HEK293 (cell line): Measurements from ENCODE around the gene STPG3.

Experiments used
- FEZF1 ChIP-seq: fragments of 450-650 bp; formaldehyde crosslinking; IDR thresholded peaks from 2 replicates; pipeline ENCODE4 v1.5.1; 2016; ENCODE audit warnings: missing biosample characterization, missing genetic modification characterization
- HOXC10 ChIP-seq: sonication (generic); formaldehyde crosslinking; IDR thresholded peaks from 2 replicates; pipeline ENCODE4 v1.8.1; 2023; ENCODE audit warnings: mild to moderate bottlenecking, missing genetic modification reagents
- KLF1 ChIP-seq: fragments of 450-650 bp; formaldehyde crosslinking; IDR thresholded peaks from 2 replicates; pipeline ENCODE4 v1.5.1; 2016; ENCODE audit warnings: missing biosample characterization, missing genetic modification characterization
- KLF7 ChIP-seq: fragments of 450-650 bp; formaldehyde crosslinking; IDR thresholded peaks from 2 replicates; pipeline ENCODE4 v1.5.1; 2016; ENCODE audit warnings: missing biosample characterization, missing genetic modification characterization, borderline replicate concordance
- KLF9 ChIP-seq: fragments of 450-650 bp; formaldehyde crosslinking; IDR thresholded peaks from 2 replicates; pipeline ENCODE4 v1.5.1; 2016; ENCODE audit warnings: missing biosample characterization, missing genetic modification characterization, low read depth
- SALL2 ChIP-seq: fragments of 450-650 bp; formaldehyde crosslinking; IDR thresholded peaks from 2 replicates; pipeline ENCODE4 v1.5.0; 2017; ENCODE audit warnings: missing biosample characterization, mild to moderate bottlenecking, missing genetic modification characterization, borderline replicate concordance
- TCF7L2 ChIP-seq: IDR thresholded peaks from 2 replicates; pipeline ENCODE4 v1.6.1; 2011; ENCODE audit warnings: low read depth, mild to moderate bottlenecking, inconsistent platforms, low read length, moderate library complexity, borderline replicate concordance
- TRIM28 ChIP-seq: IDR thresholded peaks from 2 replicates; pipeline ENCODE4 v1.6.1; 2011; ENCODE audit warnings: low read length, control low read depth, borderline replicate concordance
- ZBTB17 ChIP-seq: fragments of 450-650 bp; formaldehyde crosslinking; IDR thresholded peaks from 2 replicates; pipeline ENCODE4 v1.5.1; 2016; ENCODE audit warnings: missing biosample characterization, missing genetic modification characterization
- ZNF138 ChIP-seq: fragments of 450-650 bp; formaldehyde crosslinking; IDR thresholded peaks from 2 replicates; pipeline ENCODE4 v1.5.1; 2016; ENCODE audit warnings: missing biosample characterization, missing genetic modification characterization, borderline replicate concordance
- ZNF146 ChIP-seq: fragments of 450-650 bp; formaldehyde crosslinking; IDR thresholded peaks from 2 replicates; pipeline ENCODE4 v1.5.1; 2016; ENCODE audit warnings: missing biosample characterization, missing genetic modification characterization
- ZNF157 ChIP-seq: fragments of 450-650 bp; formaldehyde crosslinking; IDR thresholded peaks from 2 replicates; pipeline ENCODE4 v1.5.1; 2016; ENCODE audit warnings: missing biosample characterization, missing genetic modification characterization
- ZNF274 ChIP-seq, 2 experiments: fragments of 200-500 bp in 1 of 2; fragments of 450-650 bp in 1 of 2; sonication (Bioruptor generic) in 1 of 2; formaldehyde crosslinking in 1 of 2; IDR thresholded peaks; 2 replicates each; pipeline versions ENCODE4 v1.5.1 to v1.6.1; 2014 to 2016; ENCODE audit warnings: borderline replicate concordance in 1 of 2, inconsistent platforms in 1 of 2, low read length in 1 of 2, missing biosample characterization in 1 of 2, missing genetic modification characterization in 1 of 2
- ZNF350 ChIP-seq: fragments of 450-650 bp; formaldehyde crosslinking; IDR thresholded peaks from 2 replicates; pipeline ENCODE4 v1.5.0; 2017; ENCODE audit warnings: missing biosample characterization, mild to moderate bottlenecking, missing genetic modification characterization
- ZNF366 ChIP-seq: fragments of 450-650 bp; formaldehyde crosslinking; conservative IDR thresholded peaks from 2 replicates; pipeline ENCODE4 v1.5.1; 2016; ENCODE audit warnings: missing biosample characterization, missing genetic modification characterization
- ZNF416 ChIP-seq: fragments of 450-650 bp; formaldehyde crosslinking; IDR thresholded peaks from 2 replicates; pipeline ENCODE4 v1.5.1; 2016; ENCODE audit warnings: missing biosample characterization, missing genetic modification characterization
- ZNF549 ChIP-seq: fragments of 450-650 bp; IDR thresholded peaks from 2 replicates; pipeline ENCODE4 v1.5.1; 2018; ENCODE audit warnings: missing biosample characterization, missing genetic modification characterization, mild to moderate bottlenecking, inconsistent platforms, moderate library complexity
- ZNF610 ChIP-seq: fragments of 450-650 bp; formaldehyde crosslinking; IDR thresholded peaks from 2 replicates; pipeline ENCODE4 v1.5.1; 2016; ENCODE audit warnings: missing biosample characterization, missing genetic modification characterization, borderline replicate concordance
- ZNF658 ChIP-seq: fragments of 450-650 bp; formaldehyde crosslinking; IDR thresholded peaks from 2 replicates; pipeline ENCODE4; 2016; ENCODE audit warnings: missing biosample characterization, missing genetic modification characterization
- ZNF777 ChIP-seq: fragments of 450-650 bp; formaldehyde crosslinking; IDR thresholded peaks from 2 replicates; pipeline ENCODE4 v1.5.1; 2017; ENCODE audit warnings: missing biosample characterization, missing genetic modification characterization, borderline replicate concordance
- ZNF843 ChIP-seq: fragments of 450-650 bp; formaldehyde crosslinking; IDR thresholded peaks from 2 replicates; pipeline ENCODE4 v1.5.1; 2016; ENCODE audit warnings: missing biosample characterization, missing genetic modification characterization
- TF ChIP-seq, protein P1 (sequence below): fragments of 450-650 bp; formaldehyde crosslinking; IDR thresholded peaks from 2 replicates; pipeline ENCODE4 v1.5.1; 2016; ENCODE audit warnings: missing biosample characterization, missing genetic modification characterization
- TF ChIP-seq, protein P2 (sequence below): fragments of 450-650 bp; formaldehyde crosslinking; IDR thresholded peaks from 2 replicates; pipeline ENCODE4 v1.5.0; 2017; ENCODE audit warnings: missing biosample characterization, missing genetic modification characterization, borderline replicate concordance
- TF ChIP-seq, protein P3 (sequence below): fragments of 450-650 bp; formaldehyde crosslinking; IDR thresholded peaks from 2 replicates; pipeline ENCODE4 v1.5.1; 2016; ENCODE audit warnings: missing biosample characterization, missing genetic modification characterization, borderline replicate concordance
- TF ChIP-seq, protein P4 (sequence below): fragments of 450-650 bp; formaldehyde crosslinking; IDR thresholded peaks from 2 replicates; pipeline ENCODE4 v1.5.1; 2017; ENCODE audit warnings: missing biosample characterization, missing genetic modification characterization
- TF ChIP-seq, protein P5 (sequence below): fragments of 450-650 bp; formaldehyde crosslinking; IDR thresholded peaks from 2 replicates; pipeline ENCODE4 v1.5.1; 2016; ENCODE audit warnings: missing biosample characterization, missing genetic modification characterization
- TF ChIP-seq, protein P6 (sequence below): fragments of 450-650 bp; formaldehyde crosslinking; IDR thresholded peaks from 2 replicates; pipeline ENCODE4 v1.5.1; 2017; ENCODE audit warnings: missing biosample characterization, missing genetic modification characterization

The STPG3 gene

DNA sequence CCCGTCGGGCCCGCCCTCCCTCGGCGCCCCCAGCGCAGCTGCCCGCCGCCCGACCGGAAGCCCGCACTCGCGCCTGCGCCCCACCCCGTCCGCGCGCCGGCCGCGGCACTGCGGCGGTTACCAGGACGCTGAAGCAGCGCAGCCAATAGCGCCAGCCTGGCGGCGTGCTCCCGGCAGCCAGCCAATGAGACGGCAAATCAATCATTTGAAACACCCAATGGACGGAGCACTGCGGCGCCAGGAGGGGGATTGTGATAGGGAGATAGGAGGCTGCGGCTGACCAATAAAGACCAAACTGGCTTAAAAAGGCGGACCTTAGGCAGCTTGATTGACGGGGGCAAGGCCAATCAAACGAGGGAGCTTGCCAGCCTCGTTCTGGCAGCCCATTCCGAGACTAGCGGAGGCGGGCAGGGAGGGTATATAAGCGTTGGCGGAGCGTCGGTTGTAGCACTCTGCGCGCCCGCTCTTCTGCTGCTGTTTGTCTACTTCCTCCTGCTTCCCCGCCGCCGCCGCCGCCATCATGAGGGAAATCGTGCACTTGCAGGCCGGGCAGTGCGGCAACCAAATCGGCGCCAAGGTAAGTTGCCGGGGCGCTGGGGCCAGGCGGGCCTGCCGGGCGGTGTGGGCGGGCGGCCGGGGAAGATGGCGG, 10.1 kb upstream of the STPG3 start, which contains the start of gene TUBB4B (continued):
- TF ChIP-seq ZBTB17 (tag by site-specific recombination) (no peak; the same call in 1 of the 2 replicates), ZNF138 (no peak), ZNF274 (IDR thresholded peaks at IDR 0.05; ENCODE audit: low read length) (no peak), ZNF274 (tag by site-specific recombination; IDR thresholded peaks at IDR 0.05; ENCODE audit: borderline replicate concordance) (no peak), ZNF549 (tag by site-specific recombination) (no peak), ZNF350 (tag by site-specific recombination) (no peak), ZNF658 (tag by site-specific recombination) (no peak), ZNF157 (no peak), TRIM28 (no peak), ZNF146 (tag by site-specific recombination) (peak; percentile 17; the same call in 1 of the 2 replicates), ZNF366 (tag by site-specific recombination) (no peak), TCF7L2 (no peak), KLF1 (tag by site-specific recombination) (no peak; the same call in 1 of the 2 replicates), ZNF843 (tag by site-specific recombination) (no peak), ZNF416 (tag by site-specific recombination) (no peak), ZNF610 (tag by site-specific recombination) (peak; percentile 67; the same call in 1 of the 2 replicates), KLF7 (tag by site-specific recombination) (peak; percentile 29; the same call in 1 of the 2 replicates), HOXC10 (CRISPR knock-in tag) (no peak), KLF9 (tag by site-specific recombination) (peak; percentile 62; the same call in 1 of the 2 replicates), SALL2 (tag by site-specific recombination) (peak; percentile 65; the same call in 1 of the 2 replicates), ZNF777 (tag by site-specific recombination) (no peak), FEZF1 (no peak)
- TF ChIP-seq, protein P1, sequence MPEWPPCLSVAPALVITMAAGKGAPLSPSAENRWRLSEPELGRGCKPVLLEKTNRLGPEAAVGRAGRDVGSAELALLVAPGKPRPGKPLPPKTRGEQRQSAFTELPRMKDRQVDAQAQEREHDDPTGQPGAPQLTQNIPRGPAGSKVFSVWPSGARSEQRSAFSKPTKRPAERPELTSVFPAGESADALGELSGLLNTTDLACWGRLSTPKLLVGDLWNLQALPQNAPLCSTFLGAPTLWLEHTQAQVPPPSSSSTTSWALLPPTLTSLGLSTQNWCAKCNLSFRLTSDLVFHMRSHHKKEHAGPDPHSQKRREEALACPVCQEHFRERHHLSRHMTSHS = no peak
- TF ChIP-seq, protein P2, sequence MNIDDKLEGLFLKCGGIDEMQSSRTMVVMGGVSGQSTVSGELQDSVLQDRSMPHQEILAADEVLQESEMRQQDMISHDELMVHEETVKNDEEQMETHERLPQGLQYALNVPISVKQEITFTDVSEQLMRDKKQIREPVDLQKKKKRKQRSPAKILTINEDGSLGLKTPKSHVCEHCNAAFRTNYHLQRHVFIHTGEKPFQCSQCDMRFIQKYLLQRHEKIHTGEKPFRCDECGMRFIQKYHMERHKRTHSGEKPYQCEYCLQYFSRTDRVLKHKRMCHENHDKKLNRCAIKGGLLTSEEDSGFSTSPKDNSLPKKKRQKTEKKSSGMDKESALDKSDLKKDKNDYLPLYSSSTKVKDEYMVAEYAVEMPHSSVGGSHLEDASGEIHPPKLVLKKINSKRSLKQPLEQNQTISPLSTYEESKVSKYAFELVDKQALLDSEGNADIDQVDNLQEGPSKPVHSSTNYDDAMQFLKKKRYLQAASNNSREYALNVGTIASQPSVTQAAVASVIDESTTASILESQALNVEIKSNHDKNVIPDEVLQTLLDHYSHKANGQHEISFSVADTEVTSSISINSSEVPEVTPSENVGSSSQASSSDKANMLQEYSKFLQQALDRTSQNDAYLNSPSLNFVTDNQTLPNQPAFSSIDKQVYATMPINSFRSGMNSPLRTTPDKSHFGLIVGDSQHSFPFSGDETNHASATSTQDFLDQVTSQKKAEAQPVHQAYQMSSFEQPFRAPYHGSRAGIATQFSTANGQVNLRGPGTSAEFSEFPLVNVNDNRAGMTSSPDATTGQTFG (tag by site-specific recombination) = peak; percentile 77; the same call in 1 of the 2 replicates
- TF ChIP-seq, protein P3, sequence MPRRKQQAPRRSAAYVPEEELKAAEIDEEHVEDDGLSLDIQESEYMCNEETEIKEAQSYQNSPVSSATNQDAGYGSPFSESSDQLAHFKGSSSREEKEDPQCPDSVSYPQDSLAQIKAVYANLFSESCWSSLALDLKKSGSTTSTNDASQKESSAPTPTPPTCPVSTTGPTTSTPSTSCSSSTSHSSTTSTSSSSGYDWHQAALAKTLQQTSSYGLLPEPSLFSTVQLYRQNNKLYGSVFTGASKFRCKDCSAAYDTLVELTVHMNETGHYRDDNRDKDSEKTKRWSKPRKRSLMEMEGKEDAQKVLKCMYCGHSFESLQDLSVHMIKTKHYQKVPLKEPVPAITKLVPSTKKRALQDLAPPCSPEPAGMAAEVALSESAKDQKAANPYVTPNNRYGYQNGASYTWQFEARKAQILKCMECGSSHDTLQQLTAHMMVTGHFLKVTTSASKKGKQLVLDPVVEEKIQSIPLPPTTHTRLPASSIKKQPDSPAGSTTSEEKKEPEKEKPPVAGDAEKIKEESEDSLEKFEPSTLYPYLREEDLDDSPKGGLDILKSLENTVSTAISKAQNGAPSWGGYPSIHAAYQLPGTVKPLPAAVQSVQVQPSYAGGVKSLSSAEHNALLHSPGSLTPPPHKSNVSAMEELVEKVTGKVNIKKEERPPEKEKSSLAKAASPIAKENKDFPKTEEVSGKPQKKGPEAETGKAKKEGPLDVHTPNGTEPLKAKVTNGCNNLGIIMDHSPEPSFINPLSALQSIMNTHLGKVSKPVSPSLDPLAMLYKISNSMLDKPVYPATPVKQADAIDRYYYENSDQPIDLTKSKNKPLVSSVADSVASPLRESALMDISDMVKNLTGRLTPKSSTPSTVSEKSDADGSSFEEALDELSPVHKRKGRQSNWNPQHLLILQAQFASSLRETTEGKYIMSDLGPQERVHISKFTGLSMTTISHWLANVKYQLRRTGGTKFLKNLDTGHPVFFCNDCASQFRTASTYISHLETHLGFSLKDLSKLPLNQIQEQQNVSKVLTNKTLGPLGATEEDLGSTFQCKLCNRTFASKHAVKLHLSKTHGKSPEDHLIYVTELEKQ (tag by site-specific recombination) = 0 out of 2 replicates have a peak, but pooled peaks have one; percentile 11
- TF ChIP-seq, protein P4, sequence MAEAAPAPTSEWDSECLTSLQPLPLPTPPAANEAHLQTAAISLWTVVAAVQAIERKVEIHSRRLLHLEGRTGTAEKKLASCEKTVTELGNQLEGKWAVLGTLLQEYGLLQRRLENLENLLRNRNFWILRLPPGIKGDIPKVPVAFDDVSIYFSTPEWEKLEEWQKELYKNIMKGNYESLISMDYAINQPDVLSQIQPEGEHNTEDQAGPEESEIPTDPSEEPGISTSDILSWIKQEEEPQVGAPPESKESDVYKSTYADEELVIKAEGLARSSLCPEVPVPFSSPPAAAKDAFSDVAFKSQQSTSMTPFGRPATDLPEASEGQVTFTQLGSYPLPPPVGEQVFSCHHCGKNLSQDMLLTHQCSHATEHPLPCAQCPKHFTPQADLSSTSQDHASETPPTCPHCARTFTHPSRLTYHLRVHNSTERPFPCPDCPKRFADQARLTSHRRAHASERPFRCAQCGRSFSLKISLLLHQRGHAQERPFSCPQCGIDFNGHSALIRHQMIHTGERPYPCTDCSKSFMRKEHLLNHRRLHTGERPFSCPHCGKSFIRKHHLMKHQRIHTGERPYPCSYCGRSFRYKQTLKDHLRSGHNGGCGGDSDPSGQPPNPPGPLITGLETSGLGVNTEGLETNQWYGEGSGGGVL (tag by site-specific recombination) = no peak
- TF ChIP-seq, protein P5, sequence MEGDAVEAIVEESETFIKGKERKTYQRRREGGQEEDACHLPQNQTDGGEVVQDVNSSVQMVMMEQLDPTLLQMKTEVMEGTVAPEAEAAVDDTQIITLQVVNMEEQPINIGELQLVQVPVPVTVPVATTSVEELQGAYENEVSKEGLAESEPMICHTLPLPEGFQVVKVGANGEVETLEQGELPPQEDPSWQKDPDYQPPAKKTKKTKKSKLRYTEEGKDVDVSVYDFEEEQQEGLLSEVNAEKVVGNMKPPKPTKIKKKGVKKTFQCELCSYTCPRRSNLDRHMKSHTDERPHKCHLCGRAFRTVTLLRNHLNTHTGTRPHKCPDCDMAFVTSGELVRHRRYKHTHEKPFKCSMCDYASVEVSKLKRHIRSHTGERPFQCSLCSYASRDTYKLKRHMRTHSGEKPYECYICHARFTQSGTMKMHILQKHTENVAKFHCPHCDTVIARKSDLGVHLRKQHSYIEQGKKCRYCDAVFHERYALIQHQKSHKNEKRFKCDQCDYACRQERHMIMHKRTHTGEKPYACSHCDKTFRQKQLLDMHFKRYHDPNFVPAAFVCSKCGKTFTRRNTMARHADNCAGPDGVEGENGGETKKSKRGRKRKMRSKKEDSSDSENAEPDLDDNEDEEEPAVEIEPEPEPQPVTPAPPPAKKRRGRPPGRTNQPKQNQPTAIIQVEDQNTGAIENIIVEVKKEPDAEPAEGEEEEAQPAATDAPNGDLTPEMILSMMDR (tag by site-specific recombination) = no peak
- TF ChIP-seq, protein P6, sequence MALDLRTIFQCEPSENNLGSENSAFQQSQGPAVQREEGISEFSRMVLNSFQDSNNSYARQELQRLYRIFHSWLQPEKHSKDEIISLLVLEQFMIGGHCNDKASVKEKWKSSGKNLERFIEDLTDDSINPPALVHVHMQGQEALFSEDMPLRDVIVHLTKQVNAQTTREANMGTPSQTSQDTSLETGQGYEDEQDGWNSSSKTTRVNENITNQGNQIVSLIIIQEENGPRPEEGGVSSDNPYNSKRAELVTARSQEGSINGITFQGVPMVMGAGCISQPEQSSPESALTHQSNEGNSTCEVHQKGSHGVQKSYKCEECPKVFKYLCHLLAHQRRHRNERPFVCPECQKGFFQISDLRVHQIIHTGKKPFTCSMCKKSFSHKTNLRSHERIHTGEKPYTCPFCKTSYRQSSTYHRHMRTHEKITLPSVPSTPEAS (tag by site-specific recombination) = no peak
